HG03432 (cell line): ENCODE data around the gene CMTM4.
A peak's percentile ranks its signal among the peaks of the same experiment; 100 is the strongest.
"Not testable (repeated sequence)": the region's sequence is repeated elsewhere in the genome, so short reads cannot be mapped to it uniquely, and the experiment has no call there.

Experiments used
- ATAC-seq: cut with Tn5 transposase; IDR thresholded peaks from one replicate; pipeline ENCODE4 v1.9.1; 2021; ENCODE audit warnings: mild to moderate bottlenecking, moderate library complexity; ENCODE audit not compliant: unreplicated experiment

Gene CMTM4

GRCh38 chr16:66705790-66706505 lies 9.4 kb upstream of the CMTM4 start:
- no peak for ATAC-seq

DNA sequence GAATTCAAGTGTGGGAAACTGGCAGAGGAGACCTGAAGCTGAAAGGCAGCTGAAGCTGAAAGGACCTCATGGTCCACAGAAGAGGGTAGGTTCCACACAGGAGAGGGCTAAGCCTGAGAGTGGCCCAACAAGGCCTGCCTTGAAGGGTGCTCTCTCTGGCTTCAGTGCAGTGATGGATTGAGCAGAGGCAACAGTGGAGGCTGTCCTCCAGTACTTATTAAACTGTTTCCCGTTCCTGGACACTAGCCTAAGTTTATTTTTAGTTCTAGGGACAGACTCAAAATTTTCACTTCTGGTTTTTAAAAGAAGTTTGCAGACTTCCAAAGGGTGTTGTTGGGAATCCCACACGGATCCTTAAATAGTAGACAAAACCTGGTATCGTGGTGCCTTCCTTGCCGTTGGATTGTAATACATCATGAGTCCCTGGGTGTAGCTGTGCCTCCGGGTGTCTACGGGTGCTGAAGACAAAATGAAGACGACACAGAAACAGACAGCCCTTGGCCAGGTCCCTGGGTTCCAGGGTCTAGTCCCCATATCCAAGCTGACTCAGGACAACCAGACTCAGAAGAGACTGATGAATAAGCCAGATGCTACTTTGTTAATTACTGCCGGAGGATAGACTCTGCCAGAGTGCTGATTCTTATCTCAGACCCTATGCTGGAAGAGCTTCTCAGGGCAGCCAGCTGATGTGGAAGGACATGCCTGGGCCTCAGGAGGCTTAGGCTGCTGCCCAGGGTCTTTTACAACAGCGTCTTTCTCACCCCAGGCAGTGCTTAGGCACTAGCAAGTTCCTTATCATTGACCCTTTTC lies 7.1 kb upstream of the CMTM4 start:
- ATAC-seq, result no peak

DNA sequence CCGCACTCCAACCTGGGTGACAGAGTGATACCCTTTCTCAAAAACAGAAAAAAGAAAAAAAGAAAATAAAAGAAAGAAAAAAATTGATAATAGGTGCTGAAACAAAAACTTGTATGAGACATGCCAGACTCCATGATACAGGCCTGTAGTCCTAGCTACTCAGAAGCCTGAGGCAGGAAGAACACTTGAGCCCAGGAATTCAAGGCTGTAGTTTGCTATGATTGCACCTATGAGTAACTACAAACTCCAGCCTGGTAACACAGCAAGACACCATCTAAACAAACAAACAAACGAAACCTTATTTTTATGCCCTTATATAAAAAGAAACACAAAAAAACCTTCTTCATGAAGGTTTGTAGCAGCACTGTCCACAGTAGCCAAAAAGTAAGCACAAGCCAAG lies 5.0 kb upstream of the CMTM4 start:
- no peak for ATAC-seq

- no peak for ATAC-seq
These were observed 4.5 kb upstream of the CMTM4 start for GRCh38 chr16:66701026-66701425.

- no peak for ATAC-seq
These were observed 3.4 kb upstream of the CMTM4 start for GRCh38 chr16:66699898-66700297.

DNA sequence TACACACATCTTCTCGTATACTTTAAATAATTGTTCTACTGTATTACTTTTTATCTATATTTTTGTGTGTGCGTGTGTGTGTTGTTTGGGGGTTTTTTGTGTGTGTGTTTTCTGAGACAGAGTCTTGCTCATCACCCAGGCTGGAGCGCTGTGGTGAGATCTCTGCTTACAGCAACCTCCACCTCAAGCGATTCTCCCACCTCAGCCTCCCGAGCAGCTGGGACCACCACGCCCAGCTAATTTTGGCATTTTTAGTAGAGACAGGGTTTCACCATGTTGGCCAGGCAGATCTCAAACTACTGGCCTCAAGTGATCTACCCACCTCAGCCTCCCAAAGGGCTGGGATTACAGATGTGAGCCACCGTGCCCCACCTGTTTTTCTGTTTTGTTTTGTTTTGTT lies 1.5 kb upstream of the CMTM4 start:
- no peak for ATAC-seq

GRCh38 chr16:66695935-66696668 lies 441 bp downstream of the CMTM4 start:
- ATAC-seq, result peak; percentile 52

- no peak for ATAC-seq
These were observed 1.0 kb downstream of the CMTM4 start for GRCh38 chr16:66695471-66695934.

DNA sequence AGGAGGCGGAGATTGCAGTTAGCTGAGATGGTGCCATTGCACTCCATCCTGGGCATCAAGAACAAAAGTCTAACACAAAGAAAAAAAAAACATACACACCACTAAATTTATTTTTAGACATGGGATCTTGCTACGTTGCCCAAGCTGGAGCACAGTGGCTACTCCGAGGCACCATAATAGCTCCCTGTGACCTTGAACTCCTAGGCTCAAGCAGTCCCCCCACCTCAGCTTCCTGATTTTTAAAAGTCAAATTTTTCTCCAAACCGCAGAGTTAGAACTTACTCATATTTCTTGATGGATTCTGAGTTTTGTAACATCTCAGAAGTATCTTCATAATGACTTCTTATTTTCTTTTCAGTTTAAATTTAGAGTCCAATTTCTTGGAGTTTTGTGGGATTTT lies 3.4 kb downstream of the CMTM4 start:
- no peak for ATAC-seq

GRCh38 chr16:66692341-66692740 lies 4.2 kb downstream of the CMTM4 start:
- ATAC-seq, result no peak

DNA sequence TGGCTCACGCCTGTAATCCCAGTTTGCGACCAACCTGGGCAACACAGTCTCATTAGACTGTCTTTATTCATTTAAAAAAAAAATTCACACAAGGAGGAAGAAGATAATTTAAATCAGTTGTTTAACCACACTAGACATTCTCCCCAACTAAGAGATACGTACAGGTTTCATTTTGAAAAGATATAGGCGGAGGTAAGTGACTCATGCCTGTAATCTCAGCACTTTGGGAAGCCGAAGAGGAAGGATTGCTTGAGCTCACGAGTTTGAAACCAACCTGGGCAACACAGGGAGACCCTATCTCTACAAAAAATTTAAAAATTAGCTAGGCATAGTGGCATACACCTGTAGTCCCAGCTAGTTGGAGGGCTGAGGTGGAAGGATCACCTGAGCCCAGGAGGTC lies 5.3 kb downstream of the CMTM4 start:
- no peak for ATAC-seq

DNA sequence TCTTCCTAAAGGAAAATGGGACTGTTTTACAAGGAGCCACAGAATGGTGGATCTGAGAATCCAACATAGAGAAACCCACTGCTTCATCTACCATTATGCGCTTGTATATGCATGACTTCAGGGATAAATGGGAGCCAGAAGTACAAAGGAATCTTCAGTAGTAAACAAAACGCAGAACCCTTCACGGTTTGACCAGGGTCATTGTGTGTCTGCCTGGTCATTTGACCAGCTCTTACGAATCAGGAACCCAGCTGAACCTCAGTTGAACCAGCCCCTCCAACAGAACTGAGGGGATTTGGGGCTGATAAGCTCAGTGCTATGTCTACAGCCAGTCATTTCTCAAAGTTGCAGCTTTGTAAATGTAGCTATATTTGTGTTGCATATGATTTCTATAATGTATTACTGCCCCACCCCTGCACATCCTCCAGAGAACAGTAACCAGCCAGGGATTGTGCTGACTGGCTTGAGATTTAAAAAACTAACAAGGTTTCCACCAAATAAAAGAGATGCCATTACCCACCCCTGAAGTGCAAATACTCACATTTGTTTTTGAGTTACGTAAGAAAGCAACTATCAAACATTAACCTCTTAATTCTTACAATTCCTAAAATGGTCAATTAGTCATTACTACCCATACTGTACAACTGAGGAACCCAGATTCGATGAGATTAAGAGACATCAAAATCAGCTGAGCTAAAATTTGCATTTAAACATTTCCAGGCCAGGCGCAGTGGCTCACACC lies 6.3 kb downstream of the CMTM4 start:
- no peak for ATAC-seq

GRCh38 chr16:66689282-66689681 lies 7.3 kb downstream of the CMTM4 start:
- ATAC-seq, result no peak

- no peak for ATAC-seq
These were observed 8.5 kb downstream of the CMTM4 start for GRCh38 chr16:66687906-66688625.

DNA sequence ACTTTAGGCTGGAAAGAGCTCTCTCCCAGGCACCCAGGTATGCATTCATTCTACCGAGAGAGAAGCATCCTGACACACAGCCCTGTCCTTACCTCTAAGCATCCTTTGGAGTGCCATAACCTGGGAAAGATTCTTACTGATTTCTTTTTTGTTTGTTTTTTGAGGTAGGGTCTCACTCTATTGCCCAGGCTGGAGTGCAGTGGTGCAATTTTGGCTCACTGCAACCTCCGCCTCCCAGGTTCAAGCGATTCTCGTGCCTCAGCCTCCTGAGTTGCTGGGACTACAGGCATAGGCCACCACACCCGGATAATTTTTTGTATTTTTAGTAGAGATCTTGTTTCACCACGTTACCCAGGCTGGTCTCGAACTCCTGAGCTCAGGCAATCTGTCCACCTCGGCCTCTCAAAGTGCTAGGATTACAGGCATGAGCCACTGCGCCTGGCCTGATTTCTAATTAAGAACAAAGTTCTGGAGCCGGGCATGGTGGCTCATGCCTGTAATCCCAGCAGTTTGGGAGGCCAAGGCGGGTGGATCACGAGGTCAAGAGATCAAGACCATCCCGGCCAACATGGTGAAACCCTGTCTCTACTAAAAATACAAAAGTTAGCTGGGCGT lies 10.9 kb downstream of the CMTM4 start:
- not testable (repeated sequence) for ATAC-seq

DNA sequence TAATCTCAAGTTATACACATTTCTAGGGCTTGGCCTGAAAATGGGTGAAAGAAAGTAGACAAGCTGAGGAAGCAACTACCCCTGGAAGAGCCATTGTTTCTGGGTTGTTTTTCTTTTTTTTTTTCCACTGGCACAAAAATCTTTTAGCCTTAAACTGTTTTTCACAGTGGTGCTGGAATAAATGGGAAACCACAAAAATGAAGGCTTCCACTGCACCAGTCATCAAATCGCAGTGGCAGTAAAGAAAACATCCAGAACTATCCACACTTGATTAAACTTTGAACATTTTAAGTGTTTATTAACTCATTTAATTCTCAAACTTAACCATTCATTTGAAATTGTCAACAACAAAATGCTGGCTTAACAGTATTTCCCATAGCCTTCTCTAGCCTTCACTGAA lies 14.3 kb downstream of the CMTM4 start:
- ATAC-seq, result no peak

- ATAC-seq, result no peak
These were observed 14.9 kb downstream of the CMTM4 start for GRCh38 chr16:66681676-66682075.

GRCh38 chr16:66678337-66678736 lies 18.2 kb downstream of the CMTM4 start:
- ATAC-seq, result no peak

DNA sequence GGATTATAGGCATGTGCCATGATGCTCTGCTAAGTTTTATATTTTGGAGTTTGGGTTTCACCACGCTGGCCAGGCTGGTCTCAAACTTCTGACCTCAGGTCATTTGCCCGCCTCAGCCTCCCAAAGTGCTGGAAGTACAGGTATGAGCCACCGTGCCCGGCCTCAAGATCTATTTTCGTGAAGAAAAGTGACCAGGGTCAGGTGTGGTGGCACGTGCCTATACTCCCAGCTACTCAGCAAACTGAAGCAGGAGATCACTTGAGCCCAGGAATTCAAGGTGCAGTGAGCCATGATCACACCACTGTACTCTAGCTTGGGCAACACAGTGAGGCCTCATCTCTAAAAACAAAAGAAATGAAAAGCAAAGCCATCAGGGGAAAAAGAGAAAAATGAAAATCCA lies 18.7 kb downstream of the CMTM4 start:
- no peak for ATAC-seq

- no peak for ATAC-seq
These were observed 19.4 kb downstream of the CMTM4 start for GRCh38 chr16:66677179-66677578.
